WTC11 (cell line): Measurements from ENCODE around the gene GZMM. TPM values are rescaled to one million over a fixed set of nuclear protein-coding genes. Genes with fewer than 3 reads are reported as not detected.

Experiments used
- ATAC-seq: fragments of 200-7000 bp; cut with Tn5 transposase; 2 replicates; pipeline ENCODE4 v1.10.0; 2021; ENCODE audit warnings: mild to moderate bottlenecking, moderate library complexity
- CTCF ChIA-PET: fragments of 300-600 bp; sonication (Branson Sonifier 250); formaldehyde crosslinking; loops from one replicate; lab custom pipeline; 2021; ENCODE audit warnings: antibody characterized with exemption; lab: Charles Lee
- POLR2A ChIA-PET: fragments of 350-600 bp; sonication (Branson Sonifier 250); formaldehyde crosslinking; loops from one replicate; lab custom pipeline; 2021; ENCODE audit warnings: antibody characterized with exemption; lab: Charles Lee
- DNase-seq: peaks from one replicate; pipeline ENCODE4 v3.0.0; 2021; ENCODE audit warnings: low spot score
- H3K27ac Mint-ChIP-seq: 2 replicates; pipeline ENCODE4 v1.8.0; 2021; ENCODE audit warnings: mixed read lengths
- H3K27me3 Mint-ChIP-seq: 2 replicates; pipeline ENCODE4 v1.8.0; 2021; ENCODE audit warnings: low read depth, mild to moderate bottlenecking, moderate library complexity, mixed read lengths
- H3K36me3 Mint-ChIP-seq: 2 replicates; pipeline ENCODE4 v1.8.0; 2021; ENCODE audit warnings: mixed read lengths
- H3K4me1 Mint-ChIP-seq: 2 replicates; pipeline ENCODE4 v1.8.0; 2022; ENCODE audit warnings: mixed read lengths
- H3K4me3 Mint-ChIP-seq: 2 replicates; pipeline ENCODE4 v1.8.0; 2021; ENCODE audit warnings: mild to moderate bottlenecking, moderate library complexity, mixed read lengths
- H3K9me3 Mint-ChIP-seq: 2 replicates; pipeline ENCODE4 v1.8.0; 2021; ENCODE audit warnings: mixed read lengths
- CREM ChIP-seq: sonication (generic); formaldehyde crosslinking; IDR thresholded peaks from 2 replicates; pipeline ENCODE4 v1.8.1; 2022; ENCODE audit warnings: mild to moderate bottlenecking, missing genetic modification reagents, moderate library complexity
- FOXK1 ChIP-seq: sonication (generic); formaldehyde crosslinking; IDR thresholded peaks from 2 replicates; pipeline ENCODE4 v1.8.0; 2022; ENCODE audit warnings: mild to moderate bottlenecking, moderate library complexity, missing genetic modification reagents
- GABPB1 ChIP-seq: sonication (generic); formaldehyde crosslinking; IDR thresholded peaks from 2 replicates; pipeline ENCODE4 v1.8.1; 2023; ENCODE audit warnings: mild to moderate bottlenecking, missing genetic modification reagents
- JAZF1 ChIP-seq: fragments of 250-450 bp; sonication (Bioruptor Pico); IDR thresholded peaks from 2 replicates; pipeline ENCODE4 v1.9.0; 2021; ENCODE audit warnings: moderate library complexity, mild to moderate bottlenecking, inconsistent platforms
- KAT7 ChIP-seq: sonication (generic); formaldehyde crosslinking; IDR thresholded peaks from 2 replicates; pipeline ENCODE4 v1.8.1; 2023; ENCODE audit warnings: missing genetic modification reagents, mild to moderate bottlenecking, borderline replicate concordance
- TCF7 ChIP-seq: sonication (generic); formaldehyde crosslinking; IDR thresholded peaks from 2 replicates; pipeline ENCODE4 v1.8.0; 2022; ENCODE audit warnings: mild to moderate bottlenecking, low read depth, missing genetic modification reagents, moderate library complexity
- ZNF121 ChIP-seq: sonication (generic); formaldehyde crosslinking; IDR thresholded peaks from 2 replicates; pipeline ENCODE4 v1.8.0; 2023; ENCODE audit warnings: missing genetic modification reagents
- ZNF416 ChIP-seq: fragments of 250-450 bp; sonication (Bioruptor Pico); IDR thresholded peaks from 2 replicates; pipeline ENCODE4 v1.9.0; 2021; ENCODE audit warnings: mild to moderate bottlenecking, inconsistent platforms
- total RNA-seq: library from RNA; stranded (reverse); gene quantifications from 3 replicates; pipeline ENCODE4 v1.2.3, GENCODE V29; 2021
- TF ChIP-seq, protein P1 (sequence below): fragments of 250-450 bp; sonication (Bioruptor Pico); IDR thresholded peaks from 2 replicates; pipeline ENCODE4 v1.9.0; 2021; ENCODE audit warnings: mild to moderate bottlenecking
- TF ChIP-seq, protein P2 (sequence below): fragments of 250-450 bp; sonication (Bioruptor Pico); IDR thresholded peaks from 2 replicates; pipeline ENCODE4 v1.9.0; 2021; ENCODE audit warnings: mild to moderate bottlenecking, borderline replicate concordance
- TF ChIP-seq, protein P3 (sequence below): sonication (generic); formaldehyde crosslinking; IDR thresholded peaks from 2 replicates; pipeline ENCODE4 v1.8.1; 2023; ENCODE audit warnings: mild to moderate bottlenecking, missing genetic modification reagents
- TF ChIP-seq, protein P4 (sequence below): sonication (generic); formaldehyde crosslinking; IDR thresholded peaks from 2 replicates; pipeline ENCODE4 v1.8.1; 2022; ENCODE audit warnings: low read depth, missing genetic modification reagents, borderline replicate concordance
- TF ChIP-seq, protein P5 (sequence below): sonication (generic); formaldehyde crosslinking; IDR thresholded peaks from 2 replicates; pipeline ENCODE4 v1.8.1; 2023; ENCODE audit warnings: mild to moderate bottlenecking, moderate library complexity, missing genetic modification reagents

The GZMM gene
- total RNA-seq, 1 experiment from 2014 or later, result 0.68 TPM

DNA sequence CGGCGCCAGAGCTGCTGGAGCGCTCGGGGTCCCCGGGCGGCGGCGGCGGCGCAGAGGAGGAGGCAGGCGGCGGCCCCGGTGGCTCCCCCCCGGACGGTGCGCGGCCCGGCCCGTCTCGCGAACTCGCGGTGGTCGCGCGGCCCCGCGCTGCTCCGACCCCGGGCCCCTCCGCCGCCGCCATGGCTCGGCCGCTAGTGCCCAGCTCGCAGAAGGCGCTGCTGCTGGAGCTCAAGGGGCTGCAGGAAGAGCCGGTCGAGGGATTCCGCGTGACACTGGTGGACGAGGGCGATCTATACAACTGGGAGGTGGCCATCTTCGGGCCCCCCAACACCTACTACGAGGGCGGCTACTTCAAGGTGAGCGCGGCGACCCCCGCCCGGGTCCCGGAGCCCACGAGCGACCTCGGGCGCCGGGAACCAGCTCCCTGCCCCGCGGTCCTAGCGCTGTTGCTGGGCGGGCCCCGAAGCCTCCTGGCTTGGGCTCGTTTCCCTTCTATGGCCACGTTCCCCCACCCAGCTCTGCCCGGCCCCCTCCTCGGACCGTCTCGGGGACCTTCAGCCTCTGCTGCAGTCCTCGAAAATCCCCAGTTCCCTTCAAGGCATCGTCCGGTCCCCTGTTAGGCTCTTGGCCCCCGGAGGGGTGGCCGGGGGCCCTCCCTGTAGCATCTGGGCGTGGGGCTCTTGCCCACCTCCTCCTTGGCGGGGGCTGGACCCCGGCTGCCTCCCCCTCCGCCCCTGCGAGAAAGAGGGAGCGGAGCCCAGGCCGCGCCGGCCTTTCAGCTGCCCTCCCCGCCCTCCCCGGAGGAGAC, 11.9 kb upstream of the GZMM start, which contains the start of gene CDC34 (continued):
- TF ChIP-seq ZNF121, result no peak
- TF ChIP-seq CREM, result no peak
- no peak for TF ChIP-seq KAT7 (CRISPR knock-in tag)
- TF ChIP-seq, protein P1, sequence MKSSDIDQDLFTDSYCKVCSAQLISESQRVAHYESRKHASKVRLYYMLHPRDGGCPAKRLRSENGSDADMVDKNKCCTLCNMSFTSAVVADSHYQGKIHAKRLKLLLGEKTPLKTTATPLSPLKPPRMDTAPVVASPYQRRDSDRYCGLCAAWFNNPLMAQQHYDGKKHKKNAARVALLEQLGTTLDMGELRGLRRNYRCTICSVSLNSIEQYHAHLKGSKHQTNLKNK, result no peak
- TF ChIP-seq ZNF416 (CRISPR knock-in tag), result no peak
- TF ChIP-seq, protein P2, sequence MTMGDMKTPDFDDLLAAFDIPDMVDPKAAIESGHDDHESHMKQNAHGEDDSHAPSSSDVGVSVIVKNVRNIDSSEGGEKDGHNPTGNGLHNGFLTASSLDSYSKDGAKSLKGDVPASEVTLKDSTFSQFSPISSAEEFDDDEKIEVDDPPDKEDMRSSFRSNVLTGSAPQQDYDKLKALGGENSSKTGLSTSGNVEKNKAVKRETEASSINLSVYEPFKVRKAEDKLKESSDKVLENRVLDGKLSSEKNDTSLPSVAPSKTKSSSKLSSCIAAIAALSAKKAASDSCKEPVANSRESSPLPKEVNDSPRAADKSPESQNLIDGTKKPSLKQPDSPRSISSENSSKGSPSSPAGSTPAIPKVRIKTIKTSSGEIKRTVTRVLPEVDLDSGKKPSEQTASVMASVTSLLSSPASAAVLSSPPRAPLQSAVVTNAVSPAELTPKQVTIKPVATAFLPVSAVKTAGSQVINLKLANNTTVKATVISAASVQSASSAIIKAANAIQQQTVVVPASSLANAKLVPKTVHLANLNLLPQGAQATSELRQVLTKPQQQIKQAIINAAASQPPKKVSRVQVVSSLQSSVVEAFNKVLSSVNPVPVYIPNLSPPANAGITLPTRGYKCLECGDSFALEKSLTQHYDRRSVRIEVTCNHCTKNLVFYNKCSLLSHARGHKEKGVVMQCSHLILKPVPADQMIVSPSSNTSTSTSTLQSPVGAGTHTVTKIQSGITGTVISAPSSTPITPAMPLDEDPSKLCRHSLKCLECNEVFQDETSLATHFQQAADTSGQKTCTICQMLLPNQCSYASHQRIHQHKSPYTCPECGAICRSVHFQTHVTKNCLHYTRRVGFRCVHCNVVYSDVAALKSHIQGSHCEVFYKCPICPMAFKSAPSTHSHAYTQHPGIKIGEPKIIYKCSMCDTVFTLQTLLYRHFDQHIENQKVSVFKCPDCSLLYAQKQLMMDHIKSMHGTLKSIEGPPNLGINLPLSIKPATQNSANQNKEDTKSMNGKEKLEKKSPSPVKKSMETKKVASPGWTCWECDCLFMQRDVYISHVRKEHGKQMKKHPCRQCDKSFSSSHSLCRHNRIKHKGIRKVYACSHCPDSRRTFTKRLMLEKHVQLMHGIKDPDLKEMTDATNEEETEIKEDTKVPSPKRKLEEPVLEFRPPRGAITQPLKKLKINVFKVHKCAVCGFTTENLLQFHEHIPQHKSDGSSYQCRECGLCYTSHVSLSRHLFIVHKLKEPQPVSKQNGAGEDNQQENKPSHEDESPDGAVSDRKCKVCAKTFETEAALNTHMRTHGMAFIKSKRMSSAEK (CRISPR knock-in tag), result no peak
- TF ChIP-seq TCF7 (CRISPR knock-in tag), result no peak
- TF ChIP-seq, protein P3, sequence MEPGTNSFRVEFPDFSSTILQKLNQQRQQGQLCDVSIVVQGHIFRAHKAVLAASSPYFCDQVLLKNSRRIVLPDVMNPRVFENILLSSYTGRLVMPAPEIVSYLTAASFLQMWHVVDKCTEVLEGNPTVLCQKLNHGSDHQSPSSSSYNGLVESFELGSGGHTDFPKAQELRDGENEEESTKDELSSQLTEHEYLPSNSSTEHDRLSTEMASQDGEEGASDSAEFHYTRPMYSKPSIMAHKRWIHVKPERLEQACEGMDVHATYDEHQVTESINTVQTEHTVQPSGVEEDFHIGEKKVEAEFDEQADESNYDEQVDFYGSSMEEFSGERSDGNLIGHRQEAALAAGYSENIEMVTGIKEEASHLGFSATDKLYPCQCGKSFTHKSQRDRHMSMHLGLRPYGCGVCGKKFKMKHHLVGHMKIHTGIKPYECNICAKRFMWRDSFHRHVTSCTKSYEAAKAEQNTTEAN (CRISPR knock-in tag), result no peak
- TF ChIP-seq, protein P4, sequence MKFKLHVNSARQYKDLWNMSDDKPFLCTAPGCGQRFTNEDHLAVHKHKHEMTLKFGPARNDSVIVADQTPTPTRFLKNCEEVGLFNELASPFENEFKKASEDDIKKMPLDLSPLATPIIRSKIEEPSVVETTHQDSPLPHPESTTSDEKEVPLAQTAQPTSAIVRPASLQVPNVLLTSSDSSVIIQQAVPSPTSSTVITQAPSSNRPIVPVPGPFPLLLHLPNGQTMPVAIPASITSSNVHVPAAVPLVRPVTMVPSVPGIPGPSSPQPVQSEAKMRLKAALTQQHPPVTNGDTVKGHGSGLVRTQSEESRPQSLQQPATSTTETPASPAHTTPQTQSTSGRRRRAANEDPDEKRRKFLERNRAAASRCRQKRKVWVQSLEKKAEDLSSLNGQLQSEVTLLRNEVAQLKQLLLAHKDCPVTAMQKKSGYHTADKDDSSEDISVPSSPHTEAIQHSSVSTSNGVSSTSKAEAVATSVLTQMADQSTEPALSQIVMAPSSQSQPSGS (CRISPR knock-in tag), result no peak

DNA sequence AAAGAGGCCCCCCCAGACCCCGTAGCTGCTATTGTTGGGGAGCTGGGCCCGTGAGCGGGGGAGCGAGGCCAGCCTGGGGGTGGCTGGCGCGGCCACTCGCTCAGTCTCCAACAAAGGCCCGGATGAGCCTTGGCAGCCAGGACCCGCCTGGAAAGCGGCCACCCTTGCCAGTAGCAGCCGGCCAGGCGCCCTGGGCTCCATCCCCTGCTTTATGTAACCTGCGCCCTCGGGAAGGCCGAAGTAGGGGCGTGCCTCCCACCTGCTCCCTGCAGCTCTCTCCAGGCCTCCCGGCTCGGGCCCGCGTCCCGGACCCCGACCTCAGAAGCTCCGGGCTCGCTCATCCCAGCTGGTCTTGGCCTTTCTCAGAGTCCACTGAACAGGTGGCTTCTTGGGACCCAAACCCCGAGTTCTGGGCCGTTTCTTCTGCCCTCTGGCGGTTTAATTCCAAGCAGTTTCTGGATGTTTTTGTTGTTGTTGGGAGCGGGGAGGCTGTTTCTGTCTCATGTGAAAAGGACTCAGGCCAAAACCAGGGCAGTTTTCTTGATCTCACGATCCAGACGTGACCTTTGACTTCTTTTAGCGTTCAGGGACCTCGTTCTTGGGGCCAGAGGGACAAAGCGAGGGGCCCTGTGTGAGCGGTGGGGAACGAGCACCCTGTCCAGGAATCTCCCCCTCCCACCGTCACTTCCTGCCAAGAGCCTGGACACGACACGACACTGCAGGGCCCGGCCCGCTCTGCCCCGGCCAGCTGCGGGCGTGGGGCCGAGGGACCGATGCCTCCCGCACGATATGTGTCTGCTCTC, 11.1 kb upstream of the GZMM start:
- POLR2A ChIA-PET, result interaction anchor here (1.3 to 2.3 kb wide), 3 partner anchors 9 to 26 kb away, joined by 4 to 8 read pairs (median 5); no protein-coding TSS in a partner anchor
- ATAC-seq (peak; percentile 11), DNase-seq (peak; percentile 63)
- CTCF ChIA-PET, result interaction anchor here (0.7 to 6.5 kb wide), 13 partner anchors 10 to 185 kb away, joined by 3 to 82 read pairs (median 5); partner anchors contain the start of genes MADCAM1 and TPGS1
- Mint-ChIP-seq H3K36me3 (no peaks in the 10 kb centered on the region; the same call in 1 of the 2 replicates), H3K27me3 (peaks cover 8% of the 10 kb centered on the region), H3K9me3 (no peaks in the 10 kb centered on the region), H3K4me1 (peaks cover 8% of the 10 kb centered on the region), H3K27ac (peak overlapping the region; percentile 92), H3K4me3 (peak overlapping the region; percentile 79)
- no peak for TF ChIP-seq FOXK1 (CRISPR knock-in tag)
- TF ChIP-seq, protein P5, sequence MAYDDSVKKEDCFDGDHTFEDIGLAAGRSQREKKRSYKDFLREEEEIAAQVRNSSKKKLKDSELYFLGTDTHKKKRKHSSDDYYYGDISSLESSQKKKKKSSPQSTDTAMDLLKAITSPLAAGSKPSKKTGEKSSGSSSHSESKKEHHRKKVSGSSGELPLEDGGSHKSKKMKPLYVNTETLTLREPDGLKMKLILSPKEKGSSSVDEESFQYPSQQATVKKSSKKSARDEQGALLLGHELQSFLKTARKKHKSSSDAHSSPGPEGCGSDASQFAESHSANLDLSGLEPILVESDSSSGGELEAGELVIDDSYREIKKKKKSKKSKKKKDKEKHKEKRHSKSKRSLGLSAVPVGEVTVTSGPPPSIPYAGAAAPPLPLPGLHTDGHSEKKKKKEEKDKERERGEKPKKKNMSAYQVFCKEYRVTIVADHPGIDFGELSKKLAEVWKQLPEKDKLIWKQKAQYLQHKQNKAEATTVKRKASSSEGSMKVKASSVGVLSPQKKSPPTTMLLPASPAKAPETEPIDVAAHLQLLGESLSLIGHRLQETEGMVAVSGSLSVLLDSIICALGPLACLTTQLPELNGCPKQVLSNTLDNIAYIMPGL, result peak; percentile 68; the same call in 1 of the 2 replicates
- TF ChIP-seq JAZF1 (CRISPR knock-in tag), result no peak
- peak; percentile 37; the same call in 1 of the 2 replicates for TF ChIP-seq ZNF121
- TF ChIP-seq GABPB1 (CRISPR knock-in tag), result no peak
